Effector memory CD4-positive, alpha-beta T cell (primary cell): ENCODE measurements around the gene SYCP1.

ENCODE experiments used
- DNase-seq, 3 donors: peaks; one replicate each; pipeline ENCODE4 v3.0.0-alpha.2; 2020
- H3K27ac ChIP-seq: 2 replicates; pipeline ENCODE4 v1.7.0; 2013; ENCODE audit warnings: mild to moderate bottlenecking, low read length, moderate library complexity; ENCODE audit not compliant: insufficient read depth, poor library complexity, severe bottlenecking
- H3K27me3 ChIP-seq: replicated peaks from 2 replicates; pipeline ENCODE4 v1.7.0; 2013; ENCODE audit warnings: mild to moderate bottlenecking, low read length; ENCODE audit not compliant: insufficient read depth, control insufficient read depth, poor library complexity, severe bottlenecking
- H3K36me3 ChIP-seq: 2 replicates; pipeline ENCODE4 v1.7.0; 2013; ENCODE audit warnings: mild to moderate bottlenecking, low read length, moderate library complexity; ENCODE audit not compliant: control insufficient read depth, insufficient read depth
- H3K4me1 ChIP-seq: 2 replicates; pipeline ENCODE4 v1.7.0; 2013; ENCODE audit warnings: low read length, mild to moderate bottlenecking; ENCODE audit not compliant: control insufficient read depth, insufficient read depth, poor library complexity, severe bottlenecking
- H3K4me3 ChIP-seq: 2 replicates; pipeline ENCODE4 v1.7.0; 2013; ENCODE audit warnings: low read length, low read depth, mild to moderate bottlenecking; ENCODE audit not compliant: insufficient read depth, poor library complexity, severe bottlenecking
- H3K9me3 ChIP-seq: 2 replicates; pipeline ENCODE4 v1.7.0; 2013; ENCODE audit warnings: mild to moderate bottlenecking, low read length, moderate library complexity; ENCODE audit not compliant: control insufficient read depth

The SYCP1 gene

DNA sequence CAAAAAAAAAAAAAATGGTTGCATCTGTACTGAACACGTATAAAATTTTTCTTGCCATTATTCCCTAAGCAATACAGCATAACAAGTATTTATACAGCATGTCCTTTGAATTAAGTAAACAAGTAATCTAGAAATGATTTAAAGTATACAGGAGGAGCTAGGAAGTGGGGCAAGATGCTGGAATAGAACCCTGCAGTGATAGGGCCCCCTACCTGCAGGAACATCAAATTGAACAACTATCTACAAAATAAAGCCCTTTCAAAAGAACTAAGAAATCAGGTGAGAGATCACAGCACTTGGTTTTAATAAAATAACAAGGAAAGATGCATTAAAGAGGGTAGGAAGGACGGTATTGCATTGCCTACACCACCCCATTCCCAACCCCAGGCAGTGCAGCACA, 185.8 kb downstream of the SYCP1 start:
- H3K4me3 ChIP-seq, result no peak overlapping the region
- no peaks in the 10 kb centered on the region for H3K4me1 ChIP-seq
- H3K36me3 ChIP-seq, result peaks cover 3% of the 10 kb centered on the region

DNA sequence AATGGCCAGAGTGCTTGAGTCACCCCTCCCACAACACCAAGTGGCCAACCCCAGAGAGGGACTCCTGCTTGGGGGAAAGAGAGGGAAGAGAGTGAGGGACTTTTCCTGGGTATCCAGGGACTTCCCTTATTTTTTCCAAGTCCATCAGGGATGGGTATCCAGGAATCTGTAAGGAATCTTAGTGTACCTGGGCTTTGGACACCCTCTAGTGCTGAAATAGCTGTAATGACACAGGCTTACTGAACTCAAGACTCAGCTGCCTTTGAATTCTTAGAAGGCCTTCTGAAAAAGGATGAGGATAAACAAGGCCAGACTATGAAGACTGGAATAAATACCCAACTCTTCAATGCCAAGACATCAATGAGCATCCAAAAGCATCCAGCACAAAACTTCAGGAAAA, 187.0 kb downstream of the SYCP1 start:
- no peaks in the 10 kb centered on the region for H3K9me3 ChIP-seq
- DNase-seq, result no peak

More for the DNA sequence above, 185.8 kb downstream of the SYCP1 start:
- no peaks in the 10 kb centered on the region for H3K27me3 ChIP-seq
- no peak for DNase-seq
- H3K27ac ChIP-seq, result no peak overlapping the region
- no peaks in the 10 kb centered on the region for H3K9me3 ChIP-seq

More for the DNA sequence above, 187.0 kb downstream of the SYCP1 start:
- Histone ChIP-seq H3K4me3 (no peak overlapping the region), H3K27me3 (no peaks in the 10 kb centered on the region), H3K27ac (no peak overlapping the region), H3K4me1 (no peaks in the 10 kb centered on the region), H3K36me3 (peaks cover 3% of the 10 kb centered on the region)
